SW 1271 (cell line): ENCODE data around the gene SUPT6H.

Experiments used
- DNase-seq, 2 experiments: peaks; one replicate each; lab custom pipeline; 2025; lab: John Stamatoyannopoulos, UW

Gene SUPT6H

DNA sequence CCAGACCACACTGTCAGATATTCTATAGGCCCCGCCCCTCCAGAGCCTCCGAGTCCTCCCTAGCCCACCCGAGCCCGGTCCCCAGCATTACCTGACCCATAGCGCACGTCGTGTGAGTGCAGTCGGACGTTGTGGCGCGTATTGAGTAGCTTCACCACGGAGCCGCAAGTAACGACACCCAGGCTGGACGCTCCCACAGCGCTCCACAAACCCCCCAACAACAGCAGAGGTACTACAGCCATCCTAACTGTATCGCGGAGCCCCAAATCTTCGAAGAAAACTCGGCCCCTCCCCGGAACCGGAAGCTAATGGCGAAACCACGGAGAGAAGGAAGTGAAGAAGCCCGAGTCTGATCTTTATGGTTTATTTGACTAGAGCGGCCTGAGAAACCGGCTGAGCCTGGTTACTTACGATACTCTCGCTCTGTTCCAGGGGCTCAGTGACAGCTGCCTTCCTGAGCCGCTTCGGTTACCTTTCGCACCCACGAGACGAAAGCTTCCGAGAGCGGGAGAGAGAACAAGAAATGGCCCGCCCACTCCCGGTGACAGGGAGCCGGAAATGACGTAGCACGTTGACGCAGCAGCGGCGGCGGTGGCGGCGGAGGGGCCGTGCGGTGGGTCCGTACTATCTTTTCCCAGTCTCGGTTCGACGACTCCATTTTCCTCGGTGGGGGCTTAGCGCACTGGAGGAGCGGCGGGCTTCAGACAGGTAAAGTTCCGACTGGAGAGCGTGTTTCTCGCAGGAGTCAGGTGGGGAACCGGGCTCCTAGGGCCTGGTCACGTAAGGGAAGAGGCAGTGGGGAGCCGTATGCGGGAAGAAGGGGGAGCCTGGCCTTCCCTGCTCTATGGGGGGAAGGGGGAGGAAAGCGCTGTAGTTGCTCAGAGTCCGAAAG is at the start of gene SUPT6H, which contains the start of gene SDF2:
Gene SUPT6H, plus strand, starts transcription at position 571 of the 892 bp plus-strand sequence. CDS start 11,197 bp downstream, outside the sequence.
Gene SDF2, minus strand, starts transcription at position 272 of the 892 bp plus-strand sequence. Its CDS starts 30 bp downstream, at position 242.
- peak; percentile 89 to 92 for DNase-seq

DNA sequence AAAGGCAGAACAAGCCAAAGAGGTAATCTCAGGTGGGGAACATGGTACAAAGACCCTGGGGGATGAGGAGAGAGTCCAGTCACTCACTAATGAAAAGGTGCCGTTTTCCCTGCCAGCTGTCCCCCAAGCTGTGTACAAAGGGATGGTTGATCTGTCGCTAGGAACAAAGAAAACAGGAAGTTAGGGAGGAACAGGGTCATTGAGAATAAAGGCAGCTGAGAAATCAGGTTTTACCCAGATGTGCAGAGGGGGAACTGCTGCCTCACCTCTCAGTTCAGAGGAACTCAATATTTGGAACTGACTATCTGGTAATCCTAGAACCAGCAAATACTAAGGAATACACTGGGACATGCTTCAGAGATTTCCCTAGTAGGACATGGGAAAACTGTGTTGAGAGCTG is 49.5 kb upstream of the SUPT6H start:
- no peak for DNase-seq

DNA sequence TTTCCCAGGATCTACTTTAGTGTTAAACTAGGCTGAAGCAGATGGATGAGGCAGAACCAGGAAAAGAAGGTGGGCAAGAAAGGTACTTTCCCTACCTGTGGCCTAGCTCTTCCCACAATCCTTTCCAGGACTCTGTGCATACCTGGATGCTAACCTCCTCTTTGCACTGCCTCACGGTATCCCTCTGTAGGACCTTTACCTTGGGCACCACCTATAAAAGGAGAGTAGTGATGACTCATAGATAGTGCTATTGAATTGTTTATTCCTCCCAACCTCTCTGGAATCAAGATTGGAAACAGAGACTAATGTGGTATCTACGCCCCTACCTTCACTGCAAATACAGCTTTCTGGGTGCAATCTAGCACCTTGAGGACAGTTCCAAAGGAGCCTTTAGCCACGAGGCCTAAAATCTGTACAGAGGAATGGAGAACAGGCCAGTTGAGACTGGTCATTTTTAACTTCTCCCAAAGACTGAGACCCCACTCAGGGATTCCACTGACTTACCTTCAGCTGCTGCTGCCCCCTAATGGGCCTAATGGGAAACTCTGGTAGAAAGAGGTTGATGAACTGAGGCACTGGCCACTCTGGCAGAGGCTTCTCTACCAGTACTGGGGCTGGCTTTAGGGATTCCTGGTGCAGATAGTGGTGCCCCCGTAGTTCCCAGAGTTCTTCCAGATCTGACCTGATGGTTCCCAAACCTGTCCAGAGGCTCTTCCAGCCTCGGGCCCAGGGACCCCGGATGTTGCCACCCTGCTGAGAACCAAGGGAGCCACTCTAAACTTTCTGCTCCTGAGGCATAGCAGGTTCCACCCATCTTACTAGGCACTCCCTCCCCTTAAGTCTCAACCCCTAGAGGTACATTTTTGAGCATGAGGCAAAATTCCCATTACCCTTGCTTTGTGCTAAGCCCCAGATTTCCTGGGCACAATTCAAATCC is 48.8 kb upstream of the SUPT6H start:
- peak in 1 of 2 experiments; percentile 14 for DNase-seq

DNA sequence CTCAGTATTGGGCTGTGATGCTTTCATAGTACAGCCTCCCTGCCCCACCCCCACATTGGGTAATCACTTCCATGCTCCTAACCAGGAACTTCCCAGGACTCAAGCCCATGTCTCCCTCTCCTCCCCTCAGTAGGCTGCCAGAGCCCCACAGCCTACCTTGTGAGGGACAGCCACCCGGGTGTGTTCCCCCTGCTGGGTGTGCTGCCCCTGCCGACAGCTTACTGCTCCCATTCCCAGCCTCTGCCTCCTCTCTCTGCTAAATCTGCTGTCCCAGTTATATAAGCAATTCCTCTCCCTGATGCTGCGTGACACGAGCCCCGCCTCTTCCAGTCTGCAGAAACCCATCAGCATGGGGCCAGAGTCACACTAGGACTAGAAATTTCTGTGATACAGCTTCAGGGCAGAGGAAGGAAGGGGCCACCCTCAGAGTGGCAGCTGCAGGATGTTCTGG is 48.0 kb upstream of the SUPT6H start, which contains the start of gene RSKR:
Gene RSKR, minus strand, starts transcription at position 255 of the 451 bp plus-strand sequence. Its CDS starts 24 bp downstream, at position 231.
- DNase-seq, result no peak

DNA sequence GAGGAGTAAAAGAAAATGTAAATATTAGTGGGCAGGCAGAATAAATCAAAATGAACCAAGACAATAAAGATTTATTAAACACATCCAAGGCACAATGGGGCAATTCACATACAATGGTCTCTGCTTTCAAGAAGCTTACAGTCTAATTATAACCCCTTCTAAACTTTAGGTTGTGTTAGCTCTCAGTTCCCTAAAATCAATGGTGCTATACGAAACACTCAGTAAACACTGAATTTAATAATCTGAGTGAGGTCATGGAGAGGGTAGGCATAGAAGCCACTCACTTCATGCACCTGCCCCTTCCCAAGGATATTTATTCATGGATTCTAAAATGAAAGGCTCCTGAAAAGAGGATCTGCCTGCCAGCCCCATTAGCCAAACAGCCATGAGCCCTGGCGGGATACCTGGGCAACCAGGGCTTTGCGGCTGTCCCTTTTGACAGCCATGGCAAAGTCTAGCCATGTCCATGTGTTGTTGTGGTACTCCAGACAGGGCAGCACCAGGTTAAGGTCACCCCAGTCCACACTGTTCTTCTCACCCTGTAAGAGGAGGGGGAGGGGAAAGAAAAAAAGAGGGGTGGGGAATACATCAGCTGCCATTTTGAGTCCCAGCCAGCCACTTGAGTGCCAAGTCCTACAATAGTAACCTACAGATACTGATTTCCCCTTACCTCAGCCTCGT is 46.6 kb upstream of the SUPT6H start:
- DNase-seq, result no peak

DNA sequence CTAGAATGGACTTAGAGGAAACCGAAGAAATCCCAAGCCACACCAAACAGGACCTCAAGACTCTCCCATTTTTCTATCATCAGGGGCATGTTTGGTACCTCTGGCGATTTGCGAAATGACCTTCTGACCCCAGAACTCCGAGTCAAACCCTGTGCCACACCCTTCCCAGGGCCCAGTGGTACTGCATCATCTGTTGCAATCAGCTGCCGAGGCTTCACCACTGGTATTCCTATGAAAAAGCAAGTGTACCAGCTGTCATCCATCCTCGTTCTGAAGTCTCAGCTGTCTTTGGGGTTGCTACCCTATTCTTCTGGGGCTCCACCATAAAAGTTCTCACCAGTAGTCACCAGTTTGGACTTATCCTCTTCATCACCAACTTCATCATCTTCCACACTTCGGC is 45.7 kb upstream of the SUPT6H start:
- no peak for DNase-seq

DNA sequence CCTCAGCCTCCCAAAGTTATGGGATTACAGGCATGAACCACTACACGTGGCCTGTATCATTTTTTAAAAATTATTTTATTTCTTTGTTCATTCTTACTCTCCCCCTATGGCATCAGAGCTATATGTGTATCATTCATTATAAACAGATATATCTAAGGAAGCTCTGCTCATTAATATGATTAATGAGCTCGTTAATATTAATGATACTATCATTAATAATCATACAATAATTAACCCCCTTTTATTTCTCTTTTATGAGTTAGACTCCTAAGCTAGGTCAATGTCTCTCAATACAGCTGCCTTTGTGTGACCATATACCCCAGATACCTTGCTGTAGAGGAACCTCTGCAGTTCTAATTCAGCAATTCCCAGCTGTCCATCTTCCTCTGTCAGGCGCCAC is 43.5 kb upstream of the SUPT6H start:
- no peak for DNase-seq

DNA sequence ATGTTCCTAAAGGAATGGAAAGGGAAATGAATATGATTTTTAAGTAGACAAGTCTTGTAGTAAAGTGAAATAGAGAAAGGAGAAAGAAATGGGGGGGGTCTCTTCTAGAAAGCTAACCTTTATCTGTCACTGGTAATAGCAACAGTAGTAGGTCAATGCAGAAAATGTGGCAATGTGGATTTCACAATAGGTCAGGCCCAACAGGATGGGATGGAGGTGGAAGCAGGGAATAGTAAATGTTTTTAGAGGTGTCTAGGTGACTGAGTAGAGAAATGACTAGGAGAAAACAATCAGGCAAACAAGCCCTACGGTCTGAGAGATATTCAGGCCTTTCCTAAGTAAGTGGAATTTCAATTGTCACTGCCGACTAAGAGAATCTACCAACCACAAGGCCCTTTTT is 42.0 kb upstream of the SUPT6H start:
- no peak for DNase-seq

DNA sequence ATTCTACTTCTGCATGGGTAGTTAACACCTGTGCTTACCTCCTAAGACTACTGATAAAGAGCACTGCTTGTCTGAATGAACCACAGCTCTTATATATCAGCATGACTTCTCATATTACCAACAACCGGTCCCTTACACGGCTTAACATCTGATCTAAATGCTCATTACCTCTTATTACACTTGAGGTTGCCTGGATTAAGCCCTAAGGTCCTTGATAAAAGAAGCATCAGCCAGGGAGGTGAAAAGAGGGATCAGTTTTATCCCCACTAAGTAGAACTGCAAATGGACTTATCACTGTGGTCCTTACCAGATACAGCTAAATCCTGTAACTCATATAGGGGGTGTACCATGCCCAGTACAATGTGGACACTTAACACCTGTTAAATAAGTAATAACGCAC is 39.8 kb upstream of the SUPT6H start:
- no peak for DNase-seq

DNA sequence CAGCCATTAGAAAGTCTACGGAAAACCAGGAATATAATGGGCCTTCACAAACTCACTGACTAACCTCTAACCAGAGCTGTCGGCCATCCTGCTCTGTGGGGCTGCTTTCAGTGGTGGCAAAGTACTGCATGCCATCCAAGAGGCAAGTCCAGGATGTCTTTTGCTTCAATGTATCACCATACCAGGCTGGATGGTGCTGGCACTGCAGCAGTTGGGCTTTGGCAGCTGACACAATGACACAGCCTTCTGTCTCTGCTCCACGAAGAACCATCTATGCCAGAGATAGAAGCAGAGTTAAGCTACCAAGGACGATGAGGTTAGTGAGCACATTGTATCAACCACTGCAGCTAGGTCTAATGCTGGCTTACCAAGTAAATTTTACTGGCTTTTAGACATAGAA is 38.3 kb upstream of the SUPT6H start:
- DNase-seq, result no peak

DNA sequence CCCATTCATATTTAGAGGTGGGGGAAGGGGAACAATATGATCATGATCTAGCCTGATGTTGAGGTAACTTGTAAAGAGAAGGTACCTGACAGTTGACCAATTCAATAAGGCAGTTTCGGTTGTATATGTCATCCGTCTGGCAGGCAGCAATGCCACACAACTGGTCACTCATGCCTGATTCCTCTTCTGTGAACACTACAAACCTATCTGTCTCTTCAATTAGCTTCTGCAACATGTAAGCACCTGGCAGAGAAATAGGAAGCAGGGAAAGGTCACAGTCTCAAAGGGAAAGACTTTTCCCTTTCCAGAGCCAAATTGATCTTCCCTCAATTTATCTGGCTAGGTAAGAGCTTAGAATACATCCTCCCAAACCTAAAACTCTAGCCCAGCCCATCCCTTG is 37.9 kb upstream of the SUPT6H start:
- no peak for DNase-seq

DNA sequence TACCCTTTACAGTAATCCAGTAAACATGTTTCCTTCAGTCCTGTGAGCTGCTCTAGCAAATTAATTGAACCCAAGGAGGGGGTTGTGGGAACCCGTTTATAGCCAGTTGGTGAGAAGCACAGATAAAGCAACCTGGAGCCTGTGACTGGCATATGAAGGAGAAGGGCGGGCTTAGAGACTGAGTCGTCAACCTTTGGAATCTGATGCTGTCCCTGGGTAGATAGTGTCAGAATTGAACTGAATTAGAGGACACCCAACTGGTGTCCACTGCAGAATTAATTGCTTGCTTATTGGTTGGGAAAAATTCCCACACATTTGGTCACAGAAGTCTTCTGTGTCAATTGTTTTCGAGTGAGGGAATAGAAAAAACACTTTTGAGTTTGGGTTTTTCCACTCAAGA is 35.2 kb upstream of the SUPT6H start:
- no peak for DNase-seq

DNA sequence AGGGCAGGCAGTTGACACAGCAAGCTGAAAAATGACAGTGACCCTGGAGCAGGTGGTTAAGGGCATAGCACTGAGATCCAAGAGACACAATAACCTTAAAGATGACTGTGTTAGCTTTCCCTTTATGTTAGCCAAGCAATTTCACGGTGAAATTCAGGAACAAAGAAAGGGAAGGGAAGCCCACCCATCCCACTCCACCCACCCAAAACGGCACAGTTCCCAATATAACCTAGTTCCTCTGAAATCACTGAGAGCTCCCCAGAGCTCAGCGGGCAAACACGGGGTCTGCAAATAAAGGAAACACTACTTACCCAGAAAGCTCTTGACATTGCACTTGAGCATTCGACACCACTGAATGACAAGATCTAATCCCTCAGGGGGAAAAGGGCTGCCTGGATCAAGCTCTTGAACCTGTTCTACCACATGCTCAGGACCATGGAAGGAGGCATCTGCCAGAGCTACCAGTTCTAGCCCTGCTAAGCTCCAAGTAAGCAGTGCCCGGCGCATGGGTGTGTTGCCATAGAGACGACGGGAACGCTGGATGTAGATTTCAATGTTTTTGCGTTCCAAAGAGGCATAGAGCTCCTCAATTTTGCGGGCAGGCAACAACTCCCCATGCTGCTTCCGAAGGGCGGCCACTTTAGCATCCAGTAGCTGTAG is 27.7 kb upstream of the SUPT6H start:
- DNase-seq, result no peak

DNA sequence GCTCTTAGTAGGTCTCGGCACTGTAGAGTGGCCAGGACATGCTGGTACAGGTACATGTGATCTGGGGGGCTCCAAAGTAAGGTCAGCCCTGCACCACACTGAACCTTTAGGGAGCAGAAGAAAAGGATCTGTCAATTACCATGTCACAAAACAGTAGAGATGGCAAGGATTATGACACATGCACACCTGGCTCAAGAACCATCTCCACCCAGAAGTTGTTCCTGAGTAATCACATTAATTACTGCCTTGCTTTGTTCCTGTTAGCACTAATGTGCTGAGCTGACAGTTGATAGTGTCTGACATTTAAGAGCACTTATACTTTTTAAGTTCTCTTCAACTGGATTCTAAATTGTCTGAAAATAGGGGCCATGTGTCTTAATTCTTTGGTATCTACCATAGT is 26.5 kb upstream of the SUPT6H start:
- DNase-seq, result no peak

DNA sequence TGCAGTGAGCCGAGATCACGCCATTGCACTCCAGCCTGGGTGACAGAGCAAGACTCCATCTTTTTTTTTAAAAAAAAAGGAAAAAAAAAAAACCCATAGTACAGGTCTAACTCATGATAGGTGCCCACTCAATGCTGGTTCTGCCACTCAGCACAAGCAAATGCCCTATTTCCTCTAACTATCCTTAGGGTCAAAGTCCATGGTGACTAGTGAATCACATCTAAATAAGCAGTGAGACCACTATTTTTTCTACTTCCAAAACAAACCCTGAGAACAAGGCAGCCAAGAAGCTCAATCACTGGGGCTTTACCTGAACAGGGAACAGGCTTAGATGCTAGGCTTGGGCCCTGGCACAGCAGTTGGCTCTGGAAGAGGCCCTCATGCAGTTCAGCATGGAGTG is 20.4 kb upstream of the SUPT6H start:
- DNase-seq, result no peak

DNA sequence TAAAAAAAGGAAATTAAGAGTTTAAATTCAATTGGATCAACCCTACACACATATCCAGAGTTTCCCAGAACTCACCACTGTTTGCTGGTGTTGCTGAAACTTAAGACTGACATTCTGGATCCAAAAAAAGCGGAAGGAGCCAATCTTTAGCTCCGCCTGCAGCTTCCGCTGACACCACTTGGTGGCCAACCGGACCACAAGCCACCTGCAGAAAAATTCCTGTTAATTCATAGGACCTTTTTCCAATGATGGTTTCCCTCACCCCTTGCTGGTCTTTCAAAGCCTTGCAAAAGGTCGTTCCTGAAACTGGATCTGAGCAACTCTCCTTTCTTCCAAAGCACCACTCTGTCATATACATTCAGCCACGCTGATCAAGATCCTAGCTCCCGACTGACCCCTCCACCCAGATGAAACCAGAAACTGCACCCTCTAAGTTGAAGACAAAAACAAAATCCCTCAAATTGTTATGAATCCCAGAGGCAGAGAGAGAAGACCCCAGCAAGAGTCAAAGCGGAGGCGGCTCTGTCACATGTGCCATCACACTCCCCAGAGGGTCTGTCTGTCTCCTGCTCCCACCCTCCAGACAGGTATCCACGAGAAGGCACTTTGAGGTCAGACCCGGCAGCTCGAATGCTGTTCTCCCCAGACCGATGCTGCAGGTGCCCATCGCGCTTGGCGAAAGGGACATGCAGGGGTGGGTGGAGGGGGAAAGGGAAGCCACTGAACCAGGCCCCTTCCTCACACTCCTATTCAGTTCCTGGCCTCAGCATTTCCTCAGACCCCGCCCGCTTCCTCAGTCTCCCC is 17.8 kb upstream of the SUPT6H start:
- DNase-seq, result peak; percentile 9 to 75

DNA sequence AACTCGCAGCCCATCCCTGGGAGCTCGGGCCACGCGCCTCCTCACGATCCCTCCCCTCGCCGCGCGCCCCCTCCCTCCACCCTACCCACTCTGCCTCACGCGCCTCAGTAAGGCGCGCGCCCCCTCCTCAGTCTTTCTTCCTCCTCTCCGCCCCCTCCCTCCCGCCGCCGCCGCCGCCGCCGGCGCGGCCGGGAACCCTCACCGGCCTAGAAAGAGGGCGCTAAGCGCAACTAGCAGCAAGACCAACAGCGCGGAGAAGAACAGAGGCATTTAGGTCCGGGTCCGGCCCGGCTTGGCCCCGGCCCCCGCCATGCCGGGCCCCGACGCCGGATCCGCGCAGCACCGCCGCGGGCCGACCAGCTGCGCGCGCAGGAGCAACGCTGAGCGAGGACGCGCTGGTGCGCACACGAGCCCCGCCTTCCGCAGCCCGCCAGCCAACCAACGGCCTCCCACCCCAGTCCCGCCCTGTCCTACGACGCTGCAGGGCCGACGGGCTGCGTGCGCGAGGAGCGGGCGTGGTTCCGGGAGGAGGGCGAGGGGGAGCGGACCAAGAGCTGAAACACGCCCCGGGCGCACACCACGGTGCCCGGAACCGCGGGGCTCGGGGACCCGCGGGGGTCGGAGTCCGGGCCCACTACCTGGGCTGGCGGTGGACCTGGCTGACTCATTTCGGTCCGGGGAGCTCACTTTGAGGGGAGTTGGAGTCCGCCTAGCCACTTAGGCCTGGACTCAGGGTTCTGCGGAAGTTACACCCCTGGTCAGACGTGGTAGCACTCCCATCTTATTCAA is 17.0 kb upstream of the SUPT6H start, which contains the start of gene BLTP2:
Gene BLTP2, minus strand, starts transcription at position 372 of the 789 bp plus-strand sequence. Its CDS starts 102 bp downstream, at position 270.
- DNase-seq, result peak; percentile 79 to 89

DNA sequence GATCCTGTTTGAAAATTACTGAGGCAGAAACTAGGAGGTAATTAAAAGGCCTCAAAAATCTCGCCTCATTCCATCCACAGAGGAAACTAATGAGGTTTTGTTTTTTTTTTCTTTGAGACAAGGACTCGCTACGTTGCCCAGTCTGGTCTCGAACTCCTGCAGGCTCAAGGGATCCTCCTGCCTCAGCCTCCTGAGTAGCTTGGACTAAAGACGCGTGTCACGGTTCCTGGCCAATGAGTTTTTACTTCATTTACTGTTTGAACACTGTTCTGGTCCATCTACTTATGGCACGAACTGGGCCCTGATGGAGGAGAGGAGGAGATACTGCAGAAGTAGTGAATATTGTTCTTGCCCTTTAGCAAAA is 16.4 kb upstream of the SUPT6H start:
- no peak for DNase-seq

DNA sequence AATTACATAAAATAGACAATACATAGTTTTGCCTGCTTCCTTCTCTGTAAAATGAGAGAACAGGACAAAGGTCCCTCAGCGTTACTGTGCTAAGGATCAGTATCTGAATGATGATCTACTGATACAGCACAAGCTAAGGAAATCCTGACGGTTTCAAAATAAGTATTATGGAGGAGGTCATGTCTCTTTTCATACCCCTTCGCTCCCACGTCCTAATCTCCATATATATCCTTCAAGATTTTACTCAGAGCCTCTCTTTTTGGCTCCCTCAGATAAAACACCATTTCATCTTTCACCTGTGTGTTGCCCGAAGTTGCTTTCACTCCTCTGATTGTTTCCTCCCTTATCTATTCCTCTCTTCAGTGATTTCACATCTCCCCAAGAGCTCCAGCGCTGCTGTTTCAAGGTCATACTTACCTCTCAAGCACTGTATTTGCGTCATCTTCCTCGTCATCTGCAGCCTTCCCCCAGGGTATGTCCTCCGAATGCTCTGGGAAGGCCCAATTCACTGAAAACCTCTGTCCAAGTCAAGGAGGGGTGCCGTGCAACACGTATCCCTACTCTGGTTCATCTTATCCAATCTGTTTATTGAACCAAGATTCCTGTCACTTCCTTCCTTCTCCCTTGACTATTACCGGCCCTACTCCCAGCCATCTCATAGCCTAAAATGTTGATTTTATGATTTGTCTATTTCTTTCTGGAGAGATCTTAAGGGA is 15.8 kb upstream of the SUPT6H start:
- no peak for DNase-seq
